ENCODE results near the gene THBS2.
"Not testable (repeated sequence)": the region's sequence is repeated elsewhere in the genome, so short reads cannot be mapped to it uniquely, and the experiment has no call there.

THBS2 gene

DNA sequence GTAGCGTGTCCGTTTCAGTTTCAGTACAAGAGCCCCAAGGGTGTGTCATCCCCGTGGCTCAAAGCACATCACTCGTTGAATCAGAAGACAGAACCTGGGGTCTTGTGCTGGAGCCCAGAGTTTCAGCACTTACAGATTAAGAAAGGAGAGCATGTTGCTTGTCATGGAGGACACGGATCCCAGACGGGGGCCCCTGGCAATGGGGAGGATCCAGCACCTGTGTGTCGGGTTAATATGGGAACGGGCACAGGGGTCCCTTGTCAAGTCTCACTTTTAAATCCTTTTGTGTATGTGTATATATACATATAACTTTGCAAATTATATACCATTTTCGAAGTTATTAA, 23.4 kb downstream of the THBS2 start:
- no peak for DNase-seq

DNA sequence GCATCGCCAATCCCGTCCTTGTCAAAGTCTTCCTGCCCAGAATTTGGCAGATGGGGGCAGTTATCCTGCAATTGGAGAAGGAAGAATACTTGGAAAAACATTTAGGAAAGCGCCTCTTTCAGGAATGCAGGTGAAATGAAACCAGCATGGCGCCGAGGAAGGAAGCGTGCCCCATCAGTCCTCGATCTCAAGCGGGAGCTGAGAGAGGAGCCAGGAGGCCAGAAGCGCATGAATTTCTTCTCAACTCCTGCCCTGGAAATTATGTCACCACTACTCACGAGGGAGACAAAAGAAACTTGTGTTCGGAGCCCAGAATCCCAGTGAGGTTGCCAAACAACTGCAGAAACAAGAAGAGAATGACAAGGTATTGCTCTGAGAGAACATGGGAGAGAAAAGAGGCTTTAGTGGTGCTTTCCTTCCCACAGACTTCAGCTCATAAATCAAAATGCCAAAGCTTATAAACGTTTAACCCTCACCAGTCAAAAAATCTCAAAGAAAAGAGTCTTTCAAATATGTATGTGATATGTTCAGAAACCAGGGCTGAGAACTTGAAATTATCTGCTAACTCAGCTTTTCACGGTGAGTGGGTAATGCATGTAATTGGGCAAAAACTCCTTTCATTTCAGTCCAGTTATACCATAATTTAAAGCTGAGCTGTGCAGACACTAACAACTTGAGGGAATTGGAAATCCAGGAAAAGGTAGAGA, 23.9 kb downstream of the THBS2 start:
- no peak for DNase-seq

DNA sequence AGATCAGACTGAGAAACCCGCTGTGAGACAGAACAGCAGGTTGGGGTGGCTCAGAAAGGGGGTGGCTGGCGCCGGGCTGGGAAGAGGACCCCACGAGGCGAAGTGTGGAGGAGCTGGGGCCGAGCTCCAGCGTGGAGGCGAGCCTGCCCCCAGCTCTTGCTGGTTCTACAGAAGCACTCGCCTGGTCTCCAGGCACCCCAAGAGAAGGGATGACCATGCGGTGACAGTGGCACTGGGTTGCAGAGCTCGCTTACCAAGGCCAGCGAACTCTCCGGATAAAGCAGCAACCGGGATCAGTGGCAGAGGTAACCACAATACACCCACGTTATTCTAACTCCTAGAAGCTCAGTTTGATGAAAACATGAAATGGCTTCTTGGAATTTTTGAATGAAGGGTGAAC, 26.5 kb downstream of the THBS2 start:
- DNase-seq, result no peak

- no peak for DNase-seq
These were observed 27.8 kb downstream of the THBS2 start for GRCh38 chr6:169225887-169226286.

DNA sequence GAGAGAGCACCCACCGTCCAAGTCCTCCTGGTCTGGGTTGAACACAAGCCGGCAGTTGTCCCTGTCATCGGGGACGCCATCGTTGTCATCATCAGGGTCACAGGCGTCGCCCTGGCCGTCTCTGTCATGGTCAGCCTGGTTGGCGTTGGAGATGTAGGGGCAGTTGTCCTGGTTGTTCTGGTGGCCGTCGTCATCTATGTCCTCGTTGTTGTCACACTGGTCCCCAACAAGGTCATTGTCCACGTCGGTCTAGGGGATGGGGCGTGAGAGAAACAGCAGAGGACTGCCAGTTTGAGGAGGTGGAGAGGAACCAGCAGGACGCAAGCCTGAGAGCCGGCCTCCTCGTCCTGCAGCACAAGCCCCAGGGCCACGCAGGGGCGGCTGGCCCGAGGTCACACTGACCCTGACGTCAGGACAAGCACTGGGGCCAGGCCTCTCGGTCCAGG, 28.5 kb downstream of the THBS2 start:
- no peak for DNase-seq

- no peak for DNase-seq
These were observed 28.9 kb downstream of the THBS2 start for GRCh38 chr6:169224716-169225115.

GRCh38 chr6:169224185-169224695, 29.4 kb downstream of the THBS2 start:
- no peak for DNase-seq

GRCh38 chr6:169223006-169223405, 30.6 kb downstream of the THBS2 start:
- no peak for DNase-seq

GRCh38 chr6:169222126-169222525, 31.5 kb downstream of the THBS2 start:
- DNase-seq, result no peak

DNA sequence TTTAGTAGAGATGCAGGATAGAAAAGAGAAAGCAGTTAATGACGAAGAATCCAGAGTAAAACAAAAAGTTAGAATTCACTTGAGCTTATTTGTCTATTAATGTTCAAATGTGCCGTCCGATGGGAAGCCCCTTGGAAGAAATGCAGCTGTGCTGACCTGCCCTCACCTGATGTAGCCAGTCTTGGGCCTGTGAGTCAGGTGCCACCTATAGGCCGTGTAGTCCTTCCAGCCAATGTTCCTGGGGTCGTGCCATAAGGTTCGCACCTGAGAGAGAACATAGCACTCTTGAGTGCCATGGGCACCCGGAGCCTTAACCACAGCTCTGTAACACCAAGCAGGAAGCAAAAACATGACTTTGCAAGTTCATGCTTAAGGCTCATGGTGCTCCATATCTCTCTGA, 32.4 kb downstream of the THBS2 start:
- DNase-seq, result peak in 1 of 2 experiments; percentile 30

DNA sequence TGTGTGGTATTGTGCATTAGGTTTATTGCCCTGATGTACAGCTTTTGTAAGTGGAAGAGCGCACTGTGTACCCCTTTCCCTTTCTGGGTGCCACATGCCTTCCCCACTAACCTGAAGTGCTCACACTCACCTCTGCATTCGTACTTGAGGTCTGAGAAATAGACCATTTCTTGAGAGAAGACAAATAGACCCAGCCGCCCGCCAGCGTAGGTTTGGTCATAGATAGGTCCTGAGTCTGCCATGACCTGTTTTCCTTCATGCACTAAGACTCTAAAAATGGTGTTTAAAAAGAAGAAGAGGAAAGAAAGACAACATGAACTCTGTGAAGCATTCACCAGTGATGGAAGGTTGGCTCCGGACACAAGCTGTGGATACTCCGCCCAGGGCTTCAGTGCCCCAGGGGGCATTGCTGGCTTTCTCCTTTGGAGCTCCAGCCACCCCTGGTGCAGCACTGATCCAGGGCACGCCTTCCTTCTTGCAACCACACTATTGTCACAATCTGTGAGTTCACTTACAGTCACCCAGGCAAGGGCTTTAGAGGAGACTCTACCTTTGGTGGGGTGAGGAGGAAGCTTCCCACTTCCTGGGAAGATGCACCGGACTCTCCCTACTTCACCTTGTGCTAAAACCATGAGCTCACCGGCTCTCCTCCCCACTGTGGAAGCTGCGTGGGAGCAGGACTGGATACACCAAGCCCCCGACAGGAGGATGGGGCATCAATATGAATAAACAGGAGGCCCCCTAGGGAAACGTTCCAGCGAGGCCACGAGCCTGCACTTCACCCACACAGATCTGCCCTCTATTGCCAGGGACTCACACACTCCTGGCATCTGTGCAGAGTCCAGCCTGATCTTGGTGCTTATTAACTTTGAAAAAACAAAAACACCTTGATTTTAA, 33.3 kb downstream of the THBS2 start:
- DNase-seq, result no peak

DNA sequence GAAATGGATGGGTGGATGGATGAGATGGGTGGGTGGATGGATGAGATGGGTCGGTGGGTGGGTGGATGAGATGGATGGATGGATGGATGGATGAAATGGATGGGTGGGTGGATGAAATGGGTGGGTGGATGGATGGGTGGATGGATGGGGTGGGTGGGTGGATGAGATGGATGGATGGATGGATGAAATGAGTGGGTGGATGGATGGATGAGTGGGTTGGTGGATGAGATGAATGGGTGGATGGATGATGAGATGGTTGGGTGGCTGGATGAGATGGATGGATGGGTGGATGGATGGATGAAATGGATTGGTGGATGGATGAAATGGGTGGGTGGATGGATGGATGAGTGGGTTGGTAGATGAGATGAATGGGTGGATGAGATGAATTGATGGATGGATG, 35.7 kb downstream of the THBS2 start:
- no peak for DNase-seq

DNA sequence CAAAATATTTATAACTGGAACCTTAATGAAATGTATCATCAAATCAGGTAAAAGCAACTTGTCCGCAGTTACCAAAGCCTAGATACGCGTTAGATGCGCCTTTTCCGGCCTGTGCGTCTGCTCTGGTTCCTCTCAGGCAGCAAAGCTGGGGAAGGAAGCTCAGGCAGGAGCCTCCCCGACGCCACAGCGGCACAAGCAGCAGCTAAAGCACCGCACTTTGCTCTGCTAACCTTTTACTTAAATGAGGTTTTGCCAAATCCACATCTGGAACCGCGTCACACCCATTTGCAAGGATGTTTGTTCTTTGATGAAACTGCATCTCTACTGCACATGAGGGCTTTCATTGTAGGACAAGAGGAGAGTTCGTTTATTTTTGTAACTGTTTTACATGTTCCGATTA, 36.8 kb downstream of the THBS2 start:
- no peak for DNase-seq

- no peak for DNase-seq
These were observed 38.4 kb downstream of the THBS2 start for GRCh38 chr6:169215201-169215681.

DNA sequence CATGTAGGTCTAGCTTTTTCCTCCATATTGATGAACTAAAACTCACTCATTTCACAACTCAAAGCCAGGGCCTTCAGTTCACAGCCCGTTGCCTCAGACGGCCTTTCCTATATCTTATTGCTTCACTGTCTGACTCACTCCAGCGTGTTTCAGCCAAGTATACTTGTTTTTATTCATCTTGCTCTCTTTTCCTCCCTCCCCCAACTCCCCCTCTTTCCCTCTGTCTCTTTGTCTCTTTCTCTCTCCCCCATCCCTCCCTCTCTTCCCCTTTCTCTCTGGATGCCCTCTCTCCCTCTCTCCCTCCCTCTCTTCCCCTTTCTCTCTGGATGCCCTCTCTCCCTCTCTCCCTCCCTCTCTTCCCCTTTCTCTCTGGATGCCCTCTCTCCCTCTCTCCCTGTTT, 38.9 kb downstream of the THBS2 start:
- not testable (repeated sequence) for DNase-seq

GRCh38 chr6:169213814-169214520, 39.7 kb downstream of the THBS2 start:
- no peak for DNase-seq

DNA sequence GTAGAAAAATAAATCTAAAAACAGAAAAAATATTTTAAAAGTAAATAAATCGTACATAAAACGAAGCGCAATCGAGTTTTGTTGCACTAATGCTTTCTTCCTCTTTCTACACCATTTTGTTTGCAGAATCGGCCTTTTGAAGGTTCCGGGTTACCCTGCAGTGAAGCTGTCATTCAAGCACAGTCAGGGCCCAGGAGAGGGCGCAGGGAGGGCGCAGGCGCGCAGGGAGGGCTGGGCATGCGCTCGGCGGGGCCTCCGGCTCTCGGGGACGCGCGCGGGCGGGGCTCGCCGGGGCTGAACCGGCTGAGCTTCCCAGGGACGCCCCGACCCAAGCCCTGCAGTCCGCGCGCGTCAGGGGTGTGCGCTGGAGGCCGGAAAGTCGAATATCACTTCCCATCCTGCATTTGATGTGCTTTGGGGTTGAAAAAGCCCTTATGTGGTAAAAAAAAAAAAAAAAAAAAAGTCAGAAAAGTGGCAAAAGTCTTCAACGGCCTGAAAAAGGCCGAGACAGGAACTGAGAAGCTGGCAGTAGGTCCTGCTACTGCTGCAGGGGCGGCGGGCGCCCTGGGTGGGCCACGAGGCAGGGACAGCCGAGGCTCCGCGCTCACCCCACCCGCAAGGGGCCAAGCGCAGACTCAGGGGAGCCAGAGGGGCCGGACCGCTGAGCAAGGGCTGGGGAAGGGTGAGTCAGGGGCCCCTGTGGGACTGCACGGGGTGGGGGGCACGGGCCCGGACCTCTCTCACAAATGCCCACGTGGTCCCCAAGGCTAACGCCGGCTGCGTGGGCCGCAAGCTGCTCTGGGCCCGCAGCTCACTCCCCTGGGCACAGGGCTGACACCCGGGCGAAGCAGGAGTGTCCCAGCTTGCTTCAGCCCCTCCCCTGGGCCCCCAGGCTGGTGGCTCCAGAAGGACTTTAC, 40.5 kb downstream of the THBS2 start:
- peak; percentile 81 to 93 for DNase-seq

GRCh38 chr6:169212436-169212835, 41.2 kb downstream of the THBS2 start:
- no peak for DNase-seq

DNA sequence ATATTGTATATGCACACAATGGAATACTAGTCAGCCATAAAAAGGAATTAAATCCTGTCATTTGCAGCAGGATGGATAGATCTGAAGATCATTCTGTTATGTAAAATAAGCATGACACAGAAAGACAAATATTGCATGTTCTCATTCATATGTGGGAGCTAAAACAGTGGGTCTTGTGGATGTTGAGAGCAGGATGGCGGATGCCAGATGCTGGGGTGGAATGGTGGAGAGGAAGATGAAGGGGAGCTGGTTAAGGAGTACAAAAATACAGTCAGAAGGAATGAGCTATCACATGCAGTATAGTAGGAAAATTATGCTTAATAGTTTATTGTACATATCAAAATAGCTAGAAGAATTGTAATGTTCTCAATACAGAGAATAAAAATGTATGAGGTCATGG, 41.8 kb downstream of the THBS2 start:
- DNase-seq, result no peak

DNA sequence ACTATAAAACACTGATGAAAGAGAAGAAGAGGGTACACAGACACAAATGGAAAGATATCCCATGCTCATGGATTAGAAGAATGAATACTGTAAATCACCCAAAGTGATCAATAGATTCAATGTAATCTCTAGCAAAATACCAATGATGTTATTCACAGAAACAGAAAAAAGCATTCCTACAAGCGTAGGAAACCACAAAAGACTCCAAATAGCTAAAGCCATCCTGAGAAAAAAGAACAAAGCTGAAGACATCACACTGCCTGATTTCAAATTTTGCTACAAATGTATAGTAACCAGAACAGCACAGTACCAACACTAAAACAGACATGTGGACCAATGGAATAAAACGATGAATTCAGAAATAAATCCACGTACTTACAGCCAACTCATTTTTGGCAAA, 43.0 kb downstream of the THBS2 start:
- no peak for DNase-seq

GRCh38 chr6:169208011-169208410, 45.6 kb downstream of the THBS2 start:
- no peak for DNase-seq

- DNase-seq, result no peak
These were observed 46.2 kb downstream of the THBS2 start for GRCh38 chr6:169207482-169207881.
